ENCODE data around the gene PAIP2.

- TF ChIP-seq CTCF (IDR thresholded peaks at IDR 0.05) (no peak), POLR2A (IDR thresholded peaks at IDR 0.05) (no peak)
Measured at GRCh38 chr5:139413153-139413552, 71.5 kb downstream of the PAIP2 start.
